Astrocyte (in vitro differentiated cells and primary cell): ENCODE data around the gene RUNX1. TPM values are rescaled to one million over a fixed set of nuclear protein-coding genes. Genes with fewer than 3 reads are reported as not detected.

Source experiments
- DNase-seq: peaks from one replicate; pipeline ENCODE4 v3.0.0-alpha.2; 2010; ENCODE audit warnings: low read depth
- FAIRE-seq: peaks from 2 replicates; lab custom pipeline; 2011; peaks lifted over from hg19 to GRCh38; lab: Jason Lieb, UNC
- H2AFZ ChIP-seq: 2 replicates; pipeline ENCODE4 v1.6.0; 2012; ENCODE audit warnings: low read depth, low read length, inconsistent platforms
- H3K27ac ChIP-seq: 2 replicates; pipeline ENCODE4 v1.5.1; 2011; ENCODE audit warnings: low read depth, low read length, inconsistent platforms
- H3K27me3 ChIP-seq: 2 replicates; pipeline ENCODE4 v1.6.0; 2011; ENCODE audit warnings: low read length, inconsistent platforms; ENCODE audit not compliant: insufficient read depth
- H3K36me3 ChIP-seq: 2 replicates; pipeline ENCODE4 v1.5.1; 2011; ENCODE audit warnings: low read length, inconsistent platforms; ENCODE audit not compliant: insufficient read depth
- H3K4me1 ChIP-seq: 2 replicates; pipeline ENCODE4 v1.5.1; 2011; ENCODE audit warnings: low read length, inconsistent platforms; ENCODE audit not compliant: insufficient read depth
- H3K4me2 ChIP-seq: 2 replicates; pipeline ENCODE4 v1.6.0; 2012; ENCODE audit warnings: low read length, inconsistent platforms
- H3K4me3 ChIP-seq: 2 replicates; pipeline ENCODE4 v1.5.1; 2011; ENCODE audit warnings: low read depth, mild to moderate bottlenecking, low read length, inconsistent platforms; ENCODE audit not compliant: insufficient read depth
- H3K79me2 ChIP-seq: 2 replicates; pipeline ENCODE4 v1.6.0; 2012; ENCODE audit warnings: mild to moderate bottlenecking, low read length, inconsistent platforms; ENCODE audit not compliant: insufficient read depth
- H3K9ac ChIP-seq: 2 replicates; pipeline ENCODE4 v1.6.0; 2012; ENCODE audit warnings: mild to moderate bottlenecking, low read length, inconsistent platforms
- H3K9me3 ChIP-seq: 2 replicates; pipeline ENCODE4 v1.5.1; 2012; ENCODE audit warnings: low read depth, mild to moderate bottlenecking, low read length, inconsistent platforms; ENCODE audit not compliant: insufficient read depth
- H4K20me1 ChIP-seq: 2 replicates; pipeline ENCODE4 v1.6.0; 2012; ENCODE audit warnings: low read length, inconsistent platforms; ENCODE audit not compliant: insufficient read depth
- H3K27ac Mint-ChIP-seq: one replicate; pipeline ENCODE4 v1.8.0; 2021; ENCODE audit warnings: mild to moderate bottlenecking, mixed read lengths; ENCODE audit not compliant: unreplicated experiment
- H3K27me3 Mint-ChIP-seq: one replicate; pipeline ENCODE4 v1.8.0; 2021; ENCODE audit warnings: low read depth, mixed read lengths; ENCODE audit not compliant: unreplicated experiment
- H3K36me3 Mint-ChIP-seq: one replicate; pipeline ENCODE4 v1.8.0; 2021; ENCODE audit warnings: low read depth, mixed read lengths; ENCODE audit not compliant: unreplicated experiment
- H3K4me1 Mint-ChIP-seq: one replicate; pipeline ENCODE4 v1.8.0; 2021; ENCODE audit warnings: low read depth, mixed read lengths; ENCODE audit not compliant: unreplicated experiment
- H3K4me3 Mint-ChIP-seq: one replicate; pipeline ENCODE4 v1.8.0; 2021; ENCODE audit warnings: mild to moderate bottlenecking, moderate library complexity, mixed read lengths; ENCODE audit not compliant: unreplicated experiment
- H3K9me3 Mint-ChIP-seq: one replicate; pipeline ENCODE4 v1.8.0; 2021; ENCODE audit warnings: mild to moderate bottlenecking, mixed read lengths; ENCODE audit not compliant: unreplicated experiment
- CTCF ChIP-seq: IDR thresholded peaks from 2 replicates; pipeline ENCODE4 v1.5.1; 2011; ENCODE audit warnings: low read depth, mild to moderate bottlenecking, inconsistent platforms, low read length, moderate library complexity; ENCODE audit not compliant: insufficient read depth
- EZH2 ChIP-seq: IDR thresholded peaks from 2 replicates; pipeline ENCODE4 v1.6.1; 2012; ENCODE audit warnings: mild to moderate bottlenecking, low read length, inconsistent platforms; ENCODE audit not compliant: insufficient read depth
- total RNA-seq: library from RNA; stranded (reverse); gene quantifications from 2 replicates; pipeline ENCODE4 v1.2.1, GENCODE V29; 2021

Gene RUNX1
- total RNA-seq, 1 donor from 2014 or later, result 84.6 TPM

- H3K4me2 ChIP-seq, result peak overlapping the region; percentile 14
- peaks cover 65% of the 10 kb centered on the region for H3K36me3 ChIP-seq
- no peaks in the 10 kb centered on the region for H3K27me3 Mint-ChIP-seq
- no peak overlapping the region for H3K4me3 Mint-ChIP-seq
- no peaks in the 10 kb centered on the region for H3K9me3 Mint-ChIP-seq
- H3K4me1 Mint-ChIP-seq, result peaks cover 40% of the 10 kb centered on the region
- peaks cover 13% of the 10 kb centered on the region for H3K4me1 ChIP-seq
- H3K9ac ChIP-seq, result peak overlapping the region; percentile 37
- H3K27me3 ChIP-seq, result no peaks in the 10 kb centered on the region
- H3K36me3 Mint-ChIP-seq, result peaks cover 35% of the 10 kb centered on the region
- H2AFZ ChIP-seq, result no peak overlapping the region
- no peak overlapping the region for H3K4me3 ChIP-seq
- no peaks in the 10 kb centered on the region for H3K9me3 ChIP-seq
- H4K20me1 ChIP-seq, result peaks cover 56% of the 10 kb centered on the region
- FAIRE-seq, result peak; percentile 34
- peak; percentile 78 for DNase-seq
- no peak for TF ChIP-seq EZH2
- TF ChIP-seq CTCF, result no peak
- peak overlapping the region; percentile 72 for H3K27ac Mint-ChIP-seq
- H3K27ac ChIP-seq, result peak overlapping the region; percentile 57
- H3K79me2 ChIP-seq, result peaks cover 20% of the 10 kb centered on the region
These were observed 253.4 kb downstream of the RUNX1 start for GRCh38 chr21:34795548-34796180.

DNA sequence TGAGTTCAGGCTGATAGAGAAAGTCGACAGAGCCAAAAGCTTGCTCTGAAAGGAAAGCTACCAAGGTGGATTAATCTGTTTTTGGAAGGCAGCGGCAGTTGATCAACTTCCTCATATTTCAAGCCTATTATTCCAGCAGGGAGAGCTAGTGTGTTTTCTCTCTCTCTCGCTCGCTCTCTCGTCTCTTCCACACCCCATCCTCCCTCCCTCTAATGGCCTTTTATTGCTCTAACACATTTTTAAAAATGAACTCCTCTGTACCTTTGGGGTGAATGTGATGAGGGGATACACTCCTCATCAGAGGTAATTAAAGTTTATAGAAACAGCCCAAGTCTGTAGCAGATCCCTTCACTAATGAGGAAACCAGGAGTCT, 253.9 kb downstream of the RUNX1 start:
- H4K20me1 ChIP-seq, result peaks cover 55% of the 10 kb centered on the region

More for the DNA sequence above, 253.9 kb downstream of the RUNX1 start:
- H3K36me3 Mint-ChIP-seq, result peaks cover 32% of the 10 kb centered on the region
- H3K27me3 Mint-ChIP-seq, result no peaks in the 10 kb centered on the region
- H3K9me3 Mint-ChIP-seq, result no peaks in the 10 kb centered on the region
- no peak for TF ChIP-seq CTCF
- TF ChIP-seq EZH2, result no peak
- peaks cover 16% of the 10 kb centered on the region for H3K79me2 ChIP-seq
- H3K27ac ChIP-seq, result peak overlapping the region; percentile 57
- peaks cover 66% of the 10 kb centered on the region for H3K36me3 ChIP-seq
- peak; percentile 27 for DNase-seq
- H2AFZ ChIP-seq, result no peak overlapping the region
- H3K27me3 ChIP-seq, result no peaks in the 10 kb centered on the region
- H3K4me2 ChIP-seq, result no peak overlapping the region
- no peak for FAIRE-seq
- no peak overlapping the region for H3K4me3 ChIP-seq
- H3K9ac ChIP-seq, result peak overlapping the region; percentile 37
- no peaks in the 10 kb centered on the region for H3K9me3 ChIP-seq
- no peak overlapping the region for H3K4me3 Mint-ChIP-seq
- H3K4me1 ChIP-seq, result peaks cover 13% of the 10 kb centered on the region
- peaks cover 36% of the 10 kb centered on the region for H3K4me1 Mint-ChIP-seq
- H3K27ac Mint-ChIP-seq, result peak overlapping the region; percentile 72
